GM12874 (cell line): ENCODE results near the gene RAB3D.

Experiments
- CTCF ChIP-seq: IDR thresholded peaks from 2 replicates; pipeline ENCODE4 v1.5.1; 2011; ENCODE audit warnings: low read depth, mild to moderate bottlenecking, control low read depth, low read length, moderate library complexity; ENCODE audit not compliant: insufficient read depth

Gene RAB3D, protein sequence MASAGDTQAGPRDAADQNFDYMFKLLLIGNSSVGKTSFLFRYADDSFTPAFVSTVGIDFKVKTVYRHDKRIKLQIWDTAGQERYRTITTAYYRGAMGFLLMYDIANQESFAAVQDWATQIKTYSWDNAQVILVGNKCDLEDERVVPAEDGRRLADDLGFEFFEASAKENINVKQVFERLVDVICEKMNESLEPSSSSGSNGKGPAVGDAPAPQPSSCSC

DNA sequence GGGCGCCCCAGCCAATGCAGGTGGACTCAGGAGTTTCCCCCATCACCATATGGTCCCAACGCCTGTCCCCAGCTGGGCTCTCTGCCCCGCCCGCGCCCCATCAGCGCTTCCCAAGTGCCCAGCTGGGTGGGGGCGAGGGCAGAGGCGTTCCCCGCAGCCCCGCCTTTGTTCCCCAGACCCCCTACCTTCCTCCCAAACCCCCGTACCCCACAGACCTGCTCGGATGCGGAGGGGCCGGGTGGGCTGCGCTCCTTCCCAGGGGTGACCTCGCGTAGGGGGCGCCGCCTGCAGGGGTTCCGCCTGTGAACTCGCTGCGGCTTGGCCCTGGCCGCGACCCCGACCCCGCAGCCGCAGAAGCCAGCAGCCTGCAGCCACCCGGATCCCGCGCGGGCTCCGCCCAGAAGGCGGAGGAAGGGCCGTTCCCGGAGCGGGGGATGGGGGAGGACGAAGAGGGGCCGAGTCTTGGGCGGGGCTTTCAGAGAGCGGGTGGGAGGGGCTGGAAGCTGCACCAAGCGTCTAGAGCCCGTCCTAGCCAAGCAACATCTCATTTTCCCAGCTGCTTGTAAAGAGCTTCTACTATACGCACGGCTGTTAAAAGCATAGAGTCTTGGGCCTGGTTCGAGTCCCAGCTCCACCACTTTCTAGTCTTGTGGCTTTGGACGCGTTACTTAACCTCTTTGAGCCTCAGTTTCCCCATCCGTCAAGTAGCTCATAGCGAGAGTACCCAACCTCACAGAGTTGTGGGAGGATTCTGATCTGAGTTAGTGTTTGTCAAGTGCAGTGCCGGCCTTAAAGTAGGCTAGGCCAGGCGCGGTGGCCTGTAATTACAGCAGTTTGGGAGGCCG, at the start of gene RAB3D:
TSS of gene RAB3D (minus strand) at position 404 of the 845 bp plus-strand sequence. CDS start 2,258 bp downstream, outside the sequence.
- no peak for TF ChIP-seq CTCF

GRCh38 chr19:11387162-11388034, 47.9 kb upstream of the RAB3D start:
- TF ChIP-seq CTCF: no peak

DNA sequence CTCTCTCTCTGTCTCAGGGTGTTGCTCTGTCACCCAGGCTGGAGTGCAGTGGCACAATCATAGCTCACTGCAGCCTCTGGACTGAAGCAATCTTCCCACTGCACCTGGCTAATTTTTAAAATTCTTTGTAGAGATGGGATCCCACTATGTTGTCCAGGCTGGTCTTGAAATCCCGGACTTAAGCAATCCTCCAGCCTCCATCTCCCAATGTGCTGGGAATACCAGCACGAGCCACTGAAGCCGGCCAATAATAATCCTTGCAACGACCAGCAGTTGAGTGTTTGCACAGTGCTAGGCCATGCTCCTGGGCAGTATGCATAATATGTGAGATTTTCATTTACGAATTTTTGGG, 45.3 kb upstream of the RAB3D start:
- no peak for TF ChIP-seq CTCF

GRCh38 chr19:11383706-11384048, 44.2 kb upstream of the RAB3D start:
- TF ChIP-seq CTCF: no peak

DNA sequence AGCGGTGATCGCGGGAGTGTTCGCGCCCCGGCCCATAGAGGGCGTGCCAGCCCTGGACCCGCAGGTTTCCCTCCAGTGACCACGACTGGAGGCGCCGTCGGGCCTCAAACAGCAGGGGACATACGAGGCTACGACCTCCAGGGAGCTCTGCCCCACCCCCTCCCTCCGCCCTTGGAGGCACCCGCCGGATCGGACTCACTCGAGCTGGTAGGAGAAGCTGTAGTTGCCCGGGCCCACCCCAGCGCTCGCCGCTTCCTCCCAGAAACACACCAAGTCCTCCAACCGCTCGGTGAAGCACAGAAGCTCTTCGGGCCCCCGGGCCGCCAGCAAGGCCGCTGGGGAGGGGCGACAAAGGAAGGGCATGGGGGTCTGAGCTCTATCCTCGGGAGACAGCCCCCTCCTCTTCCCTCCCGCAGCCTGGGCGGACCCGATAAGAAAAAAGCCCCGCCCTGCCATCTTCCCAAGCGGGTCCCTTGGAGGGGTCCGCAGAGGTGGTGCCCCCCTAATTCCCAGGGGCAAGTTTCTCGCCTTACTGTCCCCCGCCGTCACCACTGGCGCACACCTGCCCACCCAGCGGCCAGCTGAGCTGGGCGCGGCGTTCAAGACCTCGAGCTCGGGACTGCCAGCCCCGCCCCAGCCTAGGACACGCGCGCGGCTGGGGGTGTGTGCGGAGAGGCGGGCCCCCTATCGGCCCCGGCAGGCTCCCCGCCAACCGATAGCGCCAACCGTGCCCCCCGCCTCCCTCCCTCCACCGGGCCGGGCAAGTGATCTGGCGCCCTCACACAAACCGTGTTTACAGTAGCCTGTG, 43.6 kb upstream of the RAB3D start:
- peak; percentile 83 for TF ChIP-seq CTCF

GRCh38 chr19:11380653-11381537, 41.4 kb upstream of the RAB3D start:
- peak; percentile 89 for TF ChIP-seq CTCF
